ENCODE measurements around the gene MUSTN1.

GRCh38 chr3:52873433-52874159 is 38.8 kb upstream of the MUSTN1 start:
- no peak for TF ChIP-seq SUZ12 (IDR thresholded peaks at IDR 0.05; ENCODE audit: extremely low read depth, insufficient read depth, insufficient read length)
- no peak for TF ChIP-seq ZNF274 (IDR thresholded peaks at IDR 0.05; ENCODE audit: low read depth, low read length)

All from NT2/D1 (cell line).